Esophagus muscularis mucosa (tissue), 3 donors: ENCODE measurements around the gene ETFA.

ENCODE experiments used
- CTCF ChIP-seq, 3 experiments: fragments of 200-600 bp in 2 of 3; fragments of 450-650 bp in 1 of 3; sonication (generic) in 2 of 3; IDR thresholded peaks; one replicate each; pipeline ENCODE4 v1.5.1; 2017 to 2019; ENCODE audit warnings: antibody characterized with exemption in 3 of 3, mild to moderate bottlenecking in 2 of 3, moderate library complexity in 1 of 3
- POLR2A ChIP-seq: fragments of 450-650 bp; IDR thresholded peaks from one replicate; pipeline ENCODE4 v1.6.1; 2017; ENCODE audit warnings: antibody characterized with exemption, moderate library complexity, mild to moderate bottlenecking, low read depth

DNA sequence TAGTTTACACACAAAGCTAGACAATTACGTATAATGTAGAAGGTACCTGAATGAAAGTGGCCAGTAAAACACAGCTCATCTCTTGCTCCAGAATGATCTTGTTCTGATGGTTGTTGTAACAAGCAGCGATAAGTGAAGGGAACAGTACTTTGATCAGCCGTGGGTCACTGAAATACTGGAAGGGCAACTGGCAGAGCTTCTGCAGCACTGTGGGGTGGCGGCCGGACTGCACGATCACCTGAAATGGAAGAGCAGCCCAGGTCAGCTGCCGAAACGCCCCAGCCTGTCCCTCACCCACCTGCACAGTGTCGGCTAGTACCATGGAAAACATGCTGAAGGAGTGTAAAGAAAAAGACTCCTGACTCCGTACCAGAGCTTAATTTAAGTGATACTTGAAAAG, 42.6 kb upstream of the ETFA start:
- TF ChIP-seq CTCF (IDR thresholded peaks at IDR 0.05) (no peak), POLR2A (no peak)
